Measurements from ENCODE around the gene USP9X. TPM values are rescaled to one million over a fixed set of nuclear protein-coding genes. Genes with fewer than 3 reads are reported as not detected.
"Not testable (repeated sequence)": the region's sequence is repeated elsewhere in the genome, so short reads cannot be mapped to it uniquely, and the experiment has no call there.

USP9X gene
- total and polyA plus RNA-seq, 2 of the 8 experiments (the other 6 are each of a cell fraction or from before 2014, with no cell fraction given), result 79.2 to 300 TPM

DNA sequence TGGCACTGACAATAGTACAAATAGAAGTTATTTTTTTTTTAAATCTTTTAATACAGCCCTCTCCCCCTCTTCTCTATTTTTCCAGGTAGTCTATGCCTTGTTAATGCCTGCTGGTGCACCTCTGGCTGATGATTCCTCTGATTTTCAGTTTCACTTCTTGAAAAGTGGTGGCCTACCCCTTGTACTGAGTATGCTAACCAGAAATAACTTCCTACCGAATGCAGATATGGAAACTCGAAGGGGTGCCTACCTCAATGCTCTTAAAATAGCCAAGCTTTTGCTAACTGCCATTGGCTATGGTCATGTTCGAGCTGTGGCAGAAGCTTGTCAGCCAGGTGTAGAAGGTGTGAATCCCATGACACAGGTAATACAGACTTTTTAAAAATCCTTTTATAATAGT, 99.1 kb downstream of the USP9X start:
- no peak overlapping the region for H2BK12ac ChIP-seq (ENCODE audit: low read depth, low read length)
- no peak overlapping the region for H3K23ac ChIP-seq (ENCODE audit: insufficient read length)
- H3K79me1 ChIP-seq (ENCODE audit: low read depth, low read length), result no peaks in the 10 kb centered on the region
- peaks cover 0 to 25% of the 10 kb centered on the region in 2 experiments; a peak in 2 of 4 replicates for H3K79me2 ChIP-seq (ENCODE audit: control insufficient read depth in 1 of 2, insufficient read depth in 2 of 2, low read length in 2 of 2)
- H2AK5ac ChIP-seq (ENCODE audit: low read depth, low read length), result no peak overlapping the region
- no peaks in the 10 kb centered on the region for H3K4me1 ChIP-seq (replicated peaks in 1 of 4; ENCODE audit: control insufficient read depth in 3 of 4, insufficient read depth in 4 of 4, low read length in 3 of 4)
- no peaks in the 10 kb centered on the region for H3K27me3 ChIP-seq (replicated peaks in 1 of 4; ENCODE audit: control insufficient read depth in 3 of 4, extremely low read depth in 1 of 4, insufficient read depth in 3 of 4, low read length in 3 of 4)
- H3K4ac ChIP-seq (replicated peaks; ENCODE audit: insufficient read length, low read depth, low read length), result no peak overlapping the region
- H2BK15ac ChIP-seq (ENCODE audit: low read length), result no peak overlapping the region
- ChIA-PET POLR2A (ENCODE audit: partially characterized antibody) (no interaction called here), CTCF (ENCODE audit: partially characterized antibody) (no interaction called here)
- H3K9me3 ChIP-seq (ENCODE audit: insufficient read depth in 2 of 2, low read depth in 1 of 2, low read length in 1 of 2), result no peaks in the 10 kb centered on the region
- no peak overlapping the region for H4K91ac ChIP-seq (replicated peaks; ENCODE audit: insufficient read length, low read length)
- H4K8ac ChIP-seq (ENCODE audit: extremely low read depth, insufficient read depth, low read length), result no peak overlapping the region
- no peak overlapping the region for H2BK120ac ChIP-seq (replicated peaks; ENCODE audit: low read depth, low read length)
- 95% methylated on average over 3 of the region's 3 CpGs; no CpG with 5 or more reads in 1 of the 2 experiments for WGBS, 2 experiments (ENCODE audit: extremely low coverage in 1 of 2, insufficient coverage in 1 of 2, insufficient read length in 1 of 2, insufficient replicate concordance in 2 of 2, low coverage in 1 of 2, low lambda C conversion rate in 2 of 2, missing lambda C conversion rate in 1 of 2)
- H3K4me2 ChIP-seq (ENCODE audit: insufficient read depth in 1 of 2, low read depth in 2 of 2, low read length in 2 of 2), result no peak overlapping the region
- no peak overlapping the region for H3K27ac ChIP-seq (ENCODE audit: low read depth, low read length)
- H3K18ac ChIP-seq (ENCODE audit: extremely low read depth, low read length), result no peak overlapping the region
- H3K23me2 ChIP-seq (ENCODE audit: low read depth, low read length), result no peaks in the 10 kb centered on the region
- H3K36me3 ChIP-seq (ENCODE audit: control insufficient read depth in 2 of 4, insufficient read depth in 4 of 4, low read length in 3 of 4), result peaks cover 8 to 95% (median 31%) of the 10 kb centered on the region in 4 experiments
- DNase-seq (ENCODE audit: low read depth in 1 of 2, low spot score in 2 of 2) (no peak), FAIRE-seq (no peak)
- no peak overlapping the region for H4K5ac ChIP-seq (ENCODE audit: insufficient read length, low read depth, low read length)
- H2BK5ac ChIP-seq (ENCODE audit: low read depth, low read length), result no peak overlapping the region
- H3K14ac ChIP-seq (ENCODE audit: insufficient read length), result no peak overlapping the region
- no peak overlapping the region for H2AFZ ChIP-seq (ENCODE audit: low read length)
- H3K4me3 ChIP-seq (ENCODE audit: extremely low read depth in 1 of 4, insufficient read depth in 2 of 4, low read depth in 3 of 4, low read length in 4 of 4), result no peak overlapping the region
- H3K9ac ChIP-seq (replicated peaks in 1 of 4; ENCODE audit: extremely low read depth in 1 of 4, low read depth in 3 of 4, low read length in 3 of 4), result no peak overlapping the region
- no peak overlapping the region for H2BK20ac ChIP-seq (ENCODE audit: low read length)
- H3K56ac ChIP-seq (replicated peaks; ENCODE audit: insufficient read length, low read depth, low read length), result no peak overlapping the region
- no peaks in the 10 kb centered on the region for H4K20me1 ChIP-seq (replicated peaks in 1 of 2; ENCODE audit: control insufficient read depth in 1 of 2, insufficient read depth in 2 of 2, low read length in 2 of 2)
- no peak for TF ChIP-seq KDM4A (IDR thresholded peaks at IDR 0.05; ENCODE audit: low read depth, low read length, severe bottlenecking)

DNA sequence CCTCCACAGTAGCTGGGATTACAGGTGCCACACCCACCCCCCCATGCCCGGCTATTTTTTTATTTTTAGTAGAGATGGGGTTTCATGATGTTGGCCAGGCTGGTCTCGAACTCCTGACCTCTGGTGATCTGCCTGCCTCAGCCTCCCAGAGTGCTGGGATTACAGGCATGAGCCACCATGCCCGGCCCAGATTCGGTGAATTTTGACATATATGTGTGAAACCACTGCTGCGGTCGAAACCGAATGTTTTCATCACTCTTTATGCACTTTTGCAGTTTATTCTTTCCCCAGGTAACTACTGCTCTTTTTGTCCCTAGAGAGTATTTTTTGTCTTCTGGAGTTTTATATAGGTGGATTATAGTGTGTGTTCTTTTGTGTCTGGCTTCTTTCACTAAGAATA, 101.7 kb downstream of the USP9X start:
- H3K23me2 ChIP-seq (ENCODE audit: low read depth, low read length); H2AFZ ChIP-seq (ENCODE audit: low read length); H2BK15ac ChIP-seq (ENCODE audit: low read length); H3K14ac ChIP-seq (ENCODE audit: insufficient read length); H2BK5ac ChIP-seq (ENCODE audit: low read depth, low read length); H3K4ac ChIP-seq (replicated peaks; ENCODE audit: insufficient read length, low read depth, low read length); POLR2A ChIA-PET (ENCODE audit: partially characterized antibody); H3K27me3 ChIP-seq (replicated peaks in 1 of 4; ENCODE audit: control insufficient read depth in 3 of 4, extremely low read depth in 1 of 4, insufficient read depth in 3 of 4, low read length in 3 of 4); H3K4me2 ChIP-seq (ENCODE audit: insufficient read depth in 1 of 2, low read depth in 2 of 2, low read length in 2 of 2); H2BK20ac ChIP-seq (ENCODE audit: low read length); FAIRE-seq; H3K23ac ChIP-seq (ENCODE audit: insufficient read length); H2BK120ac ChIP-seq (replicated peaks; ENCODE audit: low read depth, low read length); H3K4me1 ChIP-seq (replicated peaks in 1 of 4; ENCODE audit: control insufficient read depth in 3 of 4, insufficient read depth in 4 of 4, low read length in 3 of 4); H3K18ac ChIP-seq (ENCODE audit: extremely low read depth, low read length); H4K20me1 ChIP-seq (replicated peaks in 1 of 2; ENCODE audit: control insufficient read depth in 1 of 2, insufficient read depth in 2 of 2, low read length in 2 of 2); H3K9ac ChIP-seq (replicated peaks in 1 of 4; ENCODE audit: extremely low read depth in 1 of 4, low read depth in 3 of 4, low read length in 3 of 4); CTCF ChIA-PET (ENCODE audit: partially characterized antibody); H3K4me3 ChIP-seq (ENCODE audit: extremely low read depth in 1 of 4, insufficient read depth in 2 of 4, low read depth in 3 of 4, low read length in 4 of 4); H3K79me1 ChIP-seq (ENCODE audit: low read depth, low read length); H3K56ac ChIP-seq (replicated peaks; ENCODE audit: insufficient read length, low read depth, low read length); H4K91ac ChIP-seq (replicated peaks; ENCODE audit: insufficient read length, low read length); H2AK5ac ChIP-seq (ENCODE audit: low read depth, low read length); H2BK12ac ChIP-seq (ENCODE audit: low read depth, low read length); H4K5ac ChIP-seq (ENCODE audit: insufficient read length, low read depth, low read length); H3K9me3 ChIP-seq (ENCODE audit: insufficient read depth in 2 of 2, low read depth in 1 of 2, low read length in 1 of 2); DNase-seq (ENCODE audit: low read depth in 1 of 2, low spot score in 2 of 2); H3K27ac ChIP-seq (ENCODE audit: low read depth, low read length); H4K8ac ChIP-seq (ENCODE audit: extremely low read depth, insufficient read depth, low read length): not testable (repeated sequence)
- peaks cover 8 to 97% (median 38%) of the 10 kb centered on the region in 4 experiments for H3K36me3 ChIP-seq (ENCODE audit: control insufficient read depth in 2 of 4, insufficient read depth in 4 of 4, low read length in 3 of 4)
- WGBS, 2 experiments (ENCODE audit: extremely low coverage in 1 of 2, insufficient coverage in 1 of 2, insufficient read length in 1 of 2, insufficient replicate concordance in 2 of 2, low coverage in 1 of 2, low lambda C conversion rate in 2 of 2, missing lambda C conversion rate in 1 of 2), result 94% methylated on average over 6 of the region's 7 CpGs; no CpG with 5 or more reads in 1 of the 2 experiments
- peaks cover 0 to 12% of the 10 kb centered on the region in 2 experiments; a peak in 2 of 4 replicates for H3K79me2 ChIP-seq (ENCODE audit: control insufficient read depth in 1 of 2, insufficient read depth in 2 of 2, low read length in 2 of 2)

Measured in H1 (cell line).